GM12891 (cell line): ENCODE measurements around the gene PADI1.

Source experiments
- DNase-seq: peaks from one replicate; pipeline ENCODE4 v3.0.0; 2011; ENCODE audit warnings: low spot score; ENCODE audit not compliant: insufficient read length
- FAIRE-seq: peaks from 2 replicates; lab custom pipeline; 2011; peaks lifted over from hg19 to GRCh38; lab: Jason Lieb, UNC
- PAX5 ChIP-seq: IDR thresholded peaks from 2 replicates; pipeline ENCODE4 v1.6.1; 2011; ENCODE audit warnings: low read length, moderate library complexity, mild to moderate bottlenecking; ENCODE audit not compliant: insufficient read depth, severe bottlenecking
- POLR2A ChIP-seq: IDR thresholded peaks from 2 replicates; pipeline ENCODE4 v1.6.1; 2011; ENCODE audit warnings: low read depth, low read length, control low read depth
- POLR2AphosphoS5 ChIP-seq: IDR thresholded peaks from 2 replicates; pipeline ENCODE4 v1.6.1; 2011; ENCODE audit warnings: low read depth, low read length, control low read depth
- POU2F2 ChIP-seq: IDR thresholded peaks from 2 replicates; pipeline ENCODE4 v1.6.1; 2011; ENCODE audit warnings: low read depth, mild to moderate bottlenecking, control low read depth, low read length, moderate library complexity
- SPI1 ChIP-seq: IDR thresholded peaks from 2 replicates; pipeline ENCODE4 v1.6.1; 2011; ENCODE audit warnings: low read depth, low read length, control low read depth
- TAF1 ChIP-seq: IDR thresholded peaks from 2 replicates; pipeline ENCODE4 v1.6.1; 2011; ENCODE audit warnings: low read depth, low read length, control low read depth

PADI1 gene

GRCh38 chr1:17225140-17225539 is 20.2 kb downstream of the PADI1 start:
- DNase-seq (no peak), FAIRE-seq (no peak)
- no peak for TF ChIP-seq POLR2AphosphoS5
- no peak for TF ChIP-seq SPI1
- TF ChIP-seq PAX5 = no peak
- TF ChIP-seq TAF1 = no peak
- TF ChIP-seq POLR2A = no peak
- no peak for TF ChIP-seq POU2F2

- FAIRE-seq (no peak), DNase-seq (no peak)
- TF ChIP-seq POLR2A (no peak), PAX5 (no peak), POU2F2 (no peak), TAF1 (no peak), POLR2AphosphoS5 (no peak)
Observed at GRCh38 chr1:17227358-17227915, 22.5 kb downstream of the PADI1 start.

- FAIRE-seq = no peak
- TF ChIP-seq PAX5 (no peak), TAF1 (no peak), POLR2A (no peak), SPI1 (no peak), POU2F2 (no peak), POLR2AphosphoS5 (no peak)
- no peak for DNase-seq
Observed at GRCh38 chr1:17228619-17229018, 23.7 kb downstream of the PADI1 start.

GRCh38 chr1:17229379-17229778 is 24.5 kb downstream of the PADI1 start:
- no peak for TF ChIP-seq TAF1
- no peak for TF ChIP-seq PAX5
- TF ChIP-seq POU2F2 = no peak
- no peak for TF ChIP-seq POLR2AphosphoS5
- TF ChIP-seq POLR2A = no peak
- no peak for TF ChIP-seq SPI1
- FAIRE-seq (no peak), DNase-seq (no peak)

- FAIRE-seq = no peak
Observed at GRCh38 chr1:17230106-17230505, 25.2 kb downstream of the PADI1 start.

GRCh38 chr1:17230671-17231310 is 25.9 kb downstream of the PADI1 start:
- TF ChIP-seq SPI1 = no peak
- TF ChIP-seq PAX5 = no peak
- TF ChIP-seq POU2F2 = peak; percentile 61; the same call in 1 of the 2 replicates
- no peak for FAIRE-seq
- no peak for DNase-seq

More at GRCh38 chr1:17230106-17230505, 25.2 kb downstream of the PADI1 start:
- TF ChIP-seq SPI1 (no peak), POU2F2 (no peak), PAX5 (no peak), TAF1 (no peak), POLR2A (no peak), POLR2AphosphoS5 (no peak)
- DNase-seq = no peak

- no peak for FAIRE-seq
- DNase-seq = no peak
- no peak for TF ChIP-seq TAF1
- no peak for TF ChIP-seq PAX5
- no peak for TF ChIP-seq POLR2AphosphoS5
- no peak for TF ChIP-seq POU2F2
- TF ChIP-seq POLR2A = no peak
- TF ChIP-seq SPI1 = no peak
Observed at GRCh38 chr1:17232759-17233661, 28.1 kb downstream of the PADI1 start.

GRCh38 chr1:17233675-17234320 is 28.9 kb downstream of the PADI1 start:
- FAIRE-seq (no peak), DNase-seq (no peak)
- TF ChIP-seq SPI1 (no peak), POLR2AphosphoS5 (no peak), POLR2A (no peak), POU2F2 (no peak), TAF1 (no peak), PAX5 (no peak)

- FAIRE-seq (no peak), DNase-seq (no peak)
- TF ChIP-seq PAX5 = no peak
- TF ChIP-seq POLR2AphosphoS5 = no peak
- no peak for TF ChIP-seq POU2F2
- no peak for TF ChIP-seq SPI1
- no peak for TF ChIP-seq POLR2A
- no peak for TF ChIP-seq TAF1
Observed at GRCh38 chr1:17234405-17234804, 29.5 kb downstream of the PADI1 start.
